Astrocyte (in vitro differentiated cells and primary cell): ENCODE data around the gene IL16.

Source experiments
- CTCF ChIP-seq: IDR thresholded peaks from 2 replicates; pipeline ENCODE4 v1.5.1; 2011; ENCODE audit warnings: low read depth, mild to moderate bottlenecking, inconsistent platforms, low read length, moderate library complexity; ENCODE audit not compliant: insufficient read depth
- EZH2 ChIP-seq: IDR thresholded peaks from 2 replicates; pipeline ENCODE4 v1.6.1; 2012; ENCODE audit warnings: mild to moderate bottlenecking, low read length, inconsistent platforms; ENCODE audit not compliant: insufficient read depth

DNA sequence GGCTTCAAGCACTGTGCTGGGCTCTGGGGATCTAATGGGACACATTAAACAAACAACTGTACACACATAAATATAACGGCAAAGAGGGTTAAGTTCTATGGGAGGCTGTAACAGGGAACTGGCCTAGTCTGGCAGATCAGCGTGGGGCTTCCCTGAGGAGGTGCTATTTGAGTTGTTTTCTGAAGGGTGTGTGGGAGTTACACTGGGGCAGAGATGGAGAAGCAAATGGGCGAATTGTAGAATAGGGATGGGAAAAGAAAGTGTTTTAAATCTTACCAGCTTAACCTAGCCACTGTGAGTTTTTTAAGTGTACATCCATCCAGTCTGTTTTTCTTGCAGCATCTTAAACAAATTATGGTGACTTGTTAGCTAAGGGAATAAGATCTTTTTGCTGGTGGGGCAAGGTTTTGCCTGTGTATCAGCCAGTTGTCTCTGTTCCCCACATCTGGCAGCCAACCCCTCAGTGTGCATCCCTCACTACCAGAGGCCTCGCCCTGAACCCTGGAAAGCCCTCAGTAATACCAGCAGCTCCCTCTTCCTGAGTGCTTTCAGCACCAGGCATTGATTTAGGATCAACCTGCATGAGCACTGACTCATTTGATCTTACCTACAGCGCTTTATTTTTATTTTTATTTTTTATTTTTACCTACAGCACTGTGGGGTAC lies 10.9 kb upstream of the IL16 start:
- TF ChIP-seq CTCF, result no peak
- no peak for TF ChIP-seq EZH2
